Spleen (tissue), 11 donors: ENCODE results near the gene CABCOCO1. TPM values are rescaled to one million over a fixed set of nuclear protein-coding genes. Genes with fewer than 3 reads are reported as not detected.

Source experiments
- DNase-seq: peaks from one replicate; pipeline ENCODE4 v3.0.0-alpha.2; 2020
- H3K27ac ChIP-seq, 8 donors: fragments of 200-600 bp; sonication (generic) in 7 of 8; 1 replicate in 4 of 8; 2 replicates in 4 of 8; pipeline versions ENCODE4 v1.5.0 to v1.8.0; 2016 to 2021; ENCODE audit warnings: inconsistent platforms in 4 of 8, mild to moderate bottlenecking in 4 of 8, moderate library complexity in 1 of 8
- H3K27me3 ChIP-seq, 7 donors: fragments of 200-600 bp; sonication (generic) in 6 of 7; replicated peaks in 1 of 7; 1 replicate in 4 of 7; 2 replicates in 3 of 7; pipeline versions ENCODE4 v1.5.0 to v1.8.0; 2016 to 2021; ENCODE audit warnings: inconsistent platforms in 3 of 7, mild to moderate bottlenecking in 1 of 7
- H3K36me3 ChIP-seq, 6 donors: fragments of 200-600 bp; sonication (generic) in 5 of 6; 1 replicate in 4 of 6; 2 replicates in 2 of 6; pipeline versions ENCODE4 v1.5.0 to v1.8.0; 2016 to 2021; ENCODE audit warnings: inconsistent platforms in 2 of 6
- H3K4me1 ChIP-seq, 6 donors: fragments of 200-600 bp; sonication (generic) in 5 of 6; 1 replicate in 3 of 6; 2 replicates in 3 of 6; pipeline versions ENCODE4 v1.5.0 to v1.8.0; 2016 to 2021; ENCODE audit warnings: inconsistent platforms in 3 of 6
- H3K4me3 ChIP-seq, 8 donors: fragments of 200-600 bp; sonication (generic) in 7 of 8; 1 replicate in 4 of 8; 2 replicates in 4 of 8; pipeline versions ENCODE4 v1.5.0 to v1.8.0; 2016 to 2021; ENCODE audit warnings: inconsistent platforms in 4 of 8, mild to moderate bottlenecking in 4 of 8, moderate library complexity in 2 of 8
- H3K9me3 ChIP-seq, 8 donors: fragments of 200-600 bp; sonication (generic) in 7 of 8; 1 replicate in 4 of 8; 2 replicates in 4 of 8; pipeline versions ENCODE4 v1.5.0 to v1.8.0; 2016 to 2021; ENCODE audit warnings: inconsistent platforms in 4 of 8
- POLR2A ChIP-seq, 3 donors: fragments of 450-650 bp; IDR thresholded peaks; one replicate each; pipeline ENCODE4 v1.5.1; 2017; ENCODE audit warnings: antibody characterized with exemption in 3 of 3, mild to moderate bottlenecking in 1 of 3
- POLR2AphosphoS5 ChIP-seq, 3 donors: sonication (generic); formaldehyde crosslinking; IDR thresholded peaks; one replicate each; pipeline ENCODE4 v1.5.1; 2017; ENCODE audit warnings: antibody characterized with exemption in 3 of 3
- WGBS, 5 donors: extraction: QIAGEN DNeasy Blood & Tissue Kit in 3 of 5; methylation state at CpG; one replicate each; pipeline versions ENCODE4 v1.1.5 to v1.1.7; 2013 to 2018; 5-methylcytosine and 5-hydroxymethylcytosine counted together
- intact Hi-C: fragments of 100-400 bp; cut with DNase I; formaldehyde crosslinking; loops from one replicate; pipeline ENCODE4 v1.15.0; 2023; ENCODE audit warnings: low total_unique reads
- polyA plus RNA-seq, 3 donors: library from polyadenylated mRNA; stranded (reverse); fragments of 200-250 nt; gene quantifications; one replicate each; pipeline ENCODE4 v1.2.1, GENCODE V29; 2013
- total RNA-seq, 7 donors: library from RNA; depleted of rRNA in 3 of 7; stranded (reverse); fragments of >200 nt in 3 of 7; fragmentation: NEBNext Ultra II Directional in 4 of 7; extraction: Animal tissue kit (Norgen Biotek cat#: 25700) in 4 of 7; gene quantifications; one replicate each; pipeline versions ENCODE4 v1.1.0 to v1.2.1, GENCODE V29; 2016 to 2021
- TF ChIP-seq, protein P1 (sequence below), 11 experiments: fragments of 200-600 bp in 7 of 11; fragments of 450-650 bp in 4 of 11; sonication (generic) in 4 of 11; IDR thresholded peaks in 8 of 11; conservative IDR thresholded peaks in 3 of 11; 1 replicate in 7 of 11; 2 replicates in 4 of 11; pipeline versions ENCODE4 v1.4.0 to v1.8.0; 2016 to 2021; ENCODE audit warnings: antibody characterized with exemption in 11 of 11, inconsistent platforms in 4 of 11, mild to moderate bottlenecking in 1 of 11
- donor health status: healthy with polysubstance abuse.
- donor health status: DM: no; HTN: no; CAD: no; lungs with moderate emphysema.
- donor health status: DM: no; HTN: no; CAD: no.
- donor health status: Bipolar disorder and iron deficiency.
- donor health status: healthy.
- donor health status: DM: no; HTN: no; CAD: no.
- donor health status: DM: yes; HTN: yes; CAD: no.

Gene CABCOCO1
- total and polyA plus RNA-seq, 10 donors = 0.06 to 1.0 (median 0.48) TPM; not detected in 4

DNA sequence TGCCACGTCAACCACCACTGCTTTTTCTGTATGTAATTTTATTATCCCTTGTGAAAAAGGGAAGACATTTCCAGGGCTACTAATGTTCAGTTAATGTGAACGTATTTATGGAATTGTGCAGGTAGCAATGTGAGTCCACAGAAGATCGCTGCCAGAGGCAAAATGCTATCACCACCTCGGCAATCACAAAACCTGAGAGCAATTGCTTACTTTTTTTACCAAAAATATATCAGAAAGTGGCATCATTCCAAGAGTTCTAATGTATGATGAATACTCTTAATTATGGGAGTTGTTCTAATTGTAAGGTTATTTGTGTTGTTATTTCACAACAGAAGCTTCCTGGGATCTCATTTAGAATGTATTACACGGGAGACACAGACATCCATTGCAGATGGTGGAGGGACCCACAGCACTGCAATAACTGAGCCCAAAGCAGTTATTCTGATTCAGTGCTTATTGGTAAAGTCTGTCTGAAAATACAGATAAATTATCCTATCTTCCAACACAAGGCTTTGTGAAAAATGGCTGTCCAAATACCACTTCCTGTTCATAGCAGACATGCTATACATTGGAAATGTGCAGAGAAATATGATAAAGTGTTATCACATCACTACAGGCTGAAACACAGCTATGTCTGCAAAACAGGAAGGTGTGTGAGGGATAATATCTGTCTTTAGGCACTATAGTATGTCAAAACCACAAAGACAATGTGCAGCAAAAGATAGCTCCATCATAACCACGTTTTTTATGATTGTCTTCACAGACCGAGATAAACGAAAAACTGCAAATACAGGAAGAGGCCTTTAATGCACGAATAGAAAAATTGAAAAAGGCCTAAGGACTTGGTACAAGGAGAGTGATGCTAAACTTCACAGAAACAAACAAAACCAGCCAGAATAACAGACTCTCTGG lies 102.7 kb downstream of the CABCOCO1 start:
- H3K36me3 ChIP-seq = no peaks in the 10 kb centered on the region
- WGBS, 5 donors = 35 to 46% (median 40%) methylated on average over 9 of the region's 9 CpGs
- TF ChIP-seq POLR2AphosphoS5 (IDR thresholded peaks at IDR 0.05) (no peak), POLR2A (IDR thresholded peaks at IDR 0.05) (no peak)
- no peaks in the 10 kb centered on the region for H3K9me3 ChIP-seq
- H3K4me3 ChIP-seq = no peak overlapping the region
- intact Hi-C loops = no loop called here
- DNase-seq = no peak
- no peak overlapping the region for H3K27ac ChIP-seq
- no peaks in the 10 kb centered on the region for H3K4me1 ChIP-seq
- no peaks in the 10 kb centered on the region for H3K27me3 ChIP-seq

DNA sequence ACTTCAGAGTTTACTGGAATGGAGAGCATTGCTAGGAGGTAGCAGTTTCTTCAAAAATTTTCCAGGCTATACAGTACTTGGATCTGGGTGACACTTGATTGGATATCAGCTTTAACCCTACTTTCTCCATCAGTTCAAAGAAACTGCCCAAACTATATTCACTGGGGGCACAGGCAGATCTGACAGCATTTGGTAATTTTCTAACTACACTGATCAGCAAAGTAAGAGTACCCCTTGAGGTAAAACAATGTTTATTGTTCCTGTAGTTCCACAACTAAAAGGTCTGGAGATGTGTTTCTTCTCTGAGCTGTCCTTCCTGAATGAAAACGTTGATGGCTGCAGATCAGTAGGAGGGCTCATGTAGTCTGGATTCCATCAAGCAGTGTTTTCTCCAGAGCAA lies 104.2 kb downstream of the CABCOCO1 start:
- no peaks in the 10 kb centered on the region for H3K27me3 ChIP-seq
- intact Hi-C loops = no loop called here
- 20 to 53% (median 28%) methylated on average over 1 of the region's 1 CpG for WGBS, 5 donors
- H3K27ac ChIP-seq = no peak overlapping the region
- no peak overlapping the region for H3K4me3 ChIP-seq
- no peaks in the 10 kb centered on the region for H3K36me3 ChIP-seq
- TF ChIP-seq, protein P1, sequence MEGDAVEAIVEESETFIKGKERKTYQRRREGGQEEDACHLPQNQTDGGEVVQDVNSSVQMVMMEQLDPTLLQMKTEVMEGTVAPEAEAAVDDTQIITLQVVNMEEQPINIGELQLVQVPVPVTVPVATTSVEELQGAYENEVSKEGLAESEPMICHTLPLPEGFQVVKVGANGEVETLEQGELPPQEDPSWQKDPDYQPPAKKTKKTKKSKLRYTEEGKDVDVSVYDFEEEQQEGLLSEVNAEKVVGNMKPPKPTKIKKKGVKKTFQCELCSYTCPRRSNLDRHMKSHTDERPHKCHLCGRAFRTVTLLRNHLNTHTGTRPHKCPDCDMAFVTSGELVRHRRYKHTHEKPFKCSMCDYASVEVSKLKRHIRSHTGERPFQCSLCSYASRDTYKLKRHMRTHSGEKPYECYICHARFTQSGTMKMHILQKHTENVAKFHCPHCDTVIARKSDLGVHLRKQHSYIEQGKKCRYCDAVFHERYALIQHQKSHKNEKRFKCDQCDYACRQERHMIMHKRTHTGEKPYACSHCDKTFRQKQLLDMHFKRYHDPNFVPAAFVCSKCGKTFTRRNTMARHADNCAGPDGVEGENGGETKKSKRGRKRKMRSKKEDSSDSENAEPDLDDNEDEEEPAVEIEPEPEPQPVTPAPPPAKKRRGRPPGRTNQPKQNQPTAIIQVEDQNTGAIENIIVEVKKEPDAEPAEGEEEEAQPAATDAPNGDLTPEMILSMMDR (IDR thresholded peaks at IDR 0.05 in 8 of 11, conservative IDR thresholded peaks at IDR 0.05 in 3 of 11) = no peak
- TF ChIP-seq POLR2AphosphoS5 (IDR thresholded peaks at IDR 0.05) (no peak), POLR2A (IDR thresholded peaks at IDR 0.05) (no peak)
- no peaks in the 10 kb centered on the region for H3K4me1 ChIP-seq
- H3K9me3 ChIP-seq = no peaks in the 10 kb centered on the region
- no peak for DNase-seq

DNA sequence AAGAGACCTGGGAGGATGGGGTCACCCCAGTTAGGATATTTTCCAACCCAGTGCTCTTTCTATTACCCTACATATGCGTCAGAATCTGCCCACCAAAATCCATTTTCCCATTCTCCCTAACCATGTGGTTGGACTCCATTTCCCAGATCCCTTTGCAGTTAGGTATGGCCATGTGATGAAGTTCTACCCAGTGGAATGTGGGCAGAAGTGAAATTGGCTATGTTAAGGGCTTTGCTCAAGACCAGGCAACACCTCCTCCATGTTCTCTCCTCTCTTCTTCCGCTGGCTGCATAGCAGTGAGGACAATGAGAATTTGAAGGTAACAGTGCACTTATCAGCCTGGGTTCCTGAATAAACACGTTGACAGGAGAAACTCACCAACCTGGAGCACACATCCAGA lies 111.3 kb downstream of the CABCOCO1 start:
- TF ChIP-seq, protein P1 (IDR thresholded peaks at IDR 0.05 in 8 of 11, conservative IDR thresholded peaks at IDR 0.05 in 3 of 11) = no peak
- TF ChIP-seq POLR2AphosphoS5 (IDR thresholded peaks at IDR 0.05) (no peak), POLR2A (IDR thresholded peaks at IDR 0.05) (no peak)
- intact Hi-C loops = no loop called here
- no peaks in the 10 kb centered on the region for H3K9me3 ChIP-seq
- WGBS, 5 donors = 87 to 97% (median 89%) methylated on average over 3 of the region's 3 CpGs
- no peaks in the 10 kb centered on the region for H3K4me1 ChIP-seq
- H3K27me3 ChIP-seq = no peaks in the 10 kb centered on the region
- H3K4me3 ChIP-seq = no peak overlapping the region
- H3K36me3 ChIP-seq = no peaks in the 10 kb centered on the region
- no peak for DNase-seq
- no peak overlapping the region for H3K27ac ChIP-seq

DNA sequence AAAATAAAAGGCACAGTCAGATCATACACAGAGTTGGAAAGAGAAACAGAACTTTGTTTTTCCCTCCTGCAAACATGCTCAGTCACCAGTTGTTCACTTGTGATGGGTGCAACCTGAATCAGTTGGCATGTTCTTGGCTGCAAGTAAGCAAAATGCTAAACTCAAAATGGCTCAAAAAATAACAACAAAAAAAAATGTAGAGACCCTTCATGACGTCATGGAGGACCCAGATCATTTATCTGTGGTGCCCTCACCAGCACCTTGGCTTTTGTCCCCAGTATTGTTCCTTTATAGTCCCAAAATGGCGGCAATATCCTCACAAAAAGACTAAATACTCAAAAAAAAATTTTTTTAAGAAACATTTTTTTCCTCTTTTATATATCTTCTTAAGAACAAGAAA lies 112.4 kb downstream of the CABCOCO1 start:
- Histone ChIP-seq H3K4me1 (no peaks in the 10 kb centered on the region), H3K36me3 (no peaks in the 10 kb centered on the region), H3K4me3 (no peak overlapping the region), H3K9me3 (no peaks in the 10 kb centered on the region), H3K27ac (no peak overlapping the region), H3K27me3 (no peaks in the 10 kb centered on the region)
- DNase-seq = no peak
- intact Hi-C loops = no loop called here
- no peak for TF ChIP-seq POLR2AphosphoS5 (IDR thresholded peaks at IDR 0.05)
- no peak for TF ChIP-seq POLR2A (IDR thresholded peaks at IDR 0.05)
- TF ChIP-seq, protein P1 (IDR thresholded peaks at IDR 0.05 in 8 of 11, conservative IDR thresholded peaks at IDR 0.05 in 3 of 11) = no peak
- WGBS, 5 donors = 65 to 84% (median 78%) methylated on average over 2 of the region's 2 CpGs
